ENCODE data around the gene ACOX3. TPM values are rescaled to one million over a fixed set of nuclear protein-coding genes. Genes with fewer than 3 reads are reported as not detected.

The ACOX3 gene
- polyA plus RNA-seq, 3 donors = 15.9 to 20.6 (median 17.8) TPM

DNA sequence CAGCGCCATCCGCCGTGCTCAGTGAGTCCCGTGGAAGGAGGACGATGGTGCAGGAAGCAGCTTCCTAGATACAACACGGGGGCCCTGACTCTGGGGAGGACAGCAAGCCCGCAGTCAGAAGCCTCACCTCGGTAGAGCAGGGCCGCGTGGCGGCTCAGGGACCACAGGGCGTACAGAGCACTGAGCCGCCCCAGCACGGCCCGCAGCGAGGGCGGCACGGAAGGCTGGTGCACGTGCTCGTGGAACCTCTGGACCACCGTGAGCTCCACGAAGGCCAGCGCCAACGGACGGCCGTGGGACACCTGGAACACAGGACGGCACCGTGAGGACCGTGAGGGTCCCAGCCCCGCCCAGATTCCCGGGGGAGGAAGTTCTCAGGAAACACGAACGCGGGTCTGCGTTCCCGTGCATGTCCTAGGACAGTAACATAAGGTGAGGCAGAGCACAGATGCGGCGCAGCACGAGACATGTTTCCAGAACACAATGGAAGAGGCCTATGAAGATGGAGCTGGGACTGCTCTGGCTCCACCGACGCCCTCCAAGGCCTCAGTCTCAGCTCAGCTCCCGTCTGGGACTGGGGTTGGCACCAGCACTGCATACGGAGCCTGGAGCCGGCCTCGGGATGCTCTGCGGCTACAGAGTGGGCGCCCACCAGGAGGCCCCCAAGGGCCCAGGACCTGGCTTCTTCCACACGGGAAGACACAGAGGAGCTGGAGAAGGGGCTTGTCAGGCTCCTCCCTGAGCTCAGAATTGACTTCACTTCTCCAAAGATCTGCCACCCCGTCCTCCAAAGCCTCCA lies 65.5 kb downstream of the ACOX3 start:
- no peak for DNase-seq

GRCh38 chr4:8373973-8374545 lies 66.5 kb downstream of the ACOX3 start:
- no peak for DNase-seq

GRCh38 chr4:8373270-8373972 lies 67.1 kb downstream of the ACOX3 start:
- no peak for DNase-seq

DNA sequence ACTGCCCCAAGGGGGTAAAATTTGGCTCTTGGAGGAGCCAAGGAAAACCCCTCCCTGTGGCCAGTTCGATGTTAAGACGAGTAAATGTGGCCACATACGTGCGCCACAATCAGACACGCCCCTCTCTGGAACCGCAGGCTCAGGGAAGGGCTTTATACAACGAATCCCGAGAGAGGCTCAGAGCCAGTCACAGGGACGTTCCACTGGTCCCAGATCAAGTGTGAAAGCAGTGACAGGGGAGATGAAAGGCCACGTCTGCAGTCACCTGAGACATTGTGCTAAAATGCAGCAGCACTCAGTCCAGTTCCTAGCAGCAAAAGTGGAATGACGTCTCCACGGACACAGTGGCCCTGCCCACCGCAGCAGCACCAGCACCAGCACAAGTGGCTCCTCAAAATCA lies 68.0 kb downstream of the ACOX3 start:
- no peak for DNase-seq

DNA sequence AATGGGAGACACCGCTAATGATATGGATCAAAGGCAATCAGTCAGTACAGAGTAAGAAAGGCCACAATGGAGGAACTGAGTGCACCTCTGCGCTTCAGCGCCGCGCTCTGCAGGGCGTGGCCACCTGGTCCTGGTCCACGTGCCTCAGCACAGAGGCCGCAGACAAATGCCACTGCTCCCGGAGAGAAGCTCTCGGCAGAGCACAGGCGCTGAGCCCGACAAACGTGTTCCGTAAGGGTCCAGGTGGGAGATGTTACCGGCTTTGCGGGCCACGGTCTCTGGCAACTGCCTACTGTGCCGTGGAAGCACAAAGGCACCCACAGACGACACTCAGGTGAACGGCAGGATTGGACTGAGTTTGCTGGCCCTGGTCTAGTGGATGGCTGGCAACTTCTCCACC lies 68.9 kb downstream of the ACOX3 start:
- DNase-seq = no peak

DNA sequence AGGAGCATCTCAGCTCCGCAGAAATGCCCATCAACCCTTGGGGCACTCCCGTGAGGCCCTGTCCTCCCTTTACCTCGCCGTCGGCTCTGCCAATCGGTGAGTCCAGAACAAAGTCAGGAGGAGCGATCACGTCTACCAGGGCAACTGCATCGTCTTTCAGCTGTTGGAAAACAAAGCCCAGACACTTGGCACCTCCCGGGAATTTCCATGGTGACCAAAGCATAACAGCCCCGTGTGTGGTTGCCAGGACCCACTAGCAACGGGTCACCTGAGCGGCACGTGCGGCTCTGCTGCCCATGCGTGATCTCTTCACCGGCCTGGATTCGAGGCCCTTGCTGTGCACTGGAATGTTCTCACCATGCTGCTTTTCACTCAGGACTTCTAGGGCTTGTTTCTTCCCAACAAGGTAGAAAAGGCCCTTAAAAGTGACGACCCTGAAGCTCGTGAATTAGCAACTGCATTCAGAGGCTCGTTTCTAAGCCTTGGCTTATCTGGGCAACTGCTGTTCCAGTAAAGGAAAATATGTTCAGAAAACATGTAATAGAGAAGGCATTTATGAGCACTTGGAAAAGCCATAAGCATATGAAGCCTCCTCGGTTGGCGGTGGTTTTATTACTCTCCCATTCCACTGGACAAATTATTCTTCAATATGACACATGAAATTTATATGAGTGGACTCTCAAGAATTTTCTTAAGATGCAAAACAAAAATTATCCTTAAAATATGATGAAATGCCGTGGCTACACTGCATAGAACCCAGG lies 69.5 kb downstream of the ACOX3 start:
- peak; percentile 79 for DNase-seq

GRCh38 chr4:8370106-8370787 lies 70.3 kb downstream of the ACOX3 start:
- DNase-seq = no peak

DNA sequence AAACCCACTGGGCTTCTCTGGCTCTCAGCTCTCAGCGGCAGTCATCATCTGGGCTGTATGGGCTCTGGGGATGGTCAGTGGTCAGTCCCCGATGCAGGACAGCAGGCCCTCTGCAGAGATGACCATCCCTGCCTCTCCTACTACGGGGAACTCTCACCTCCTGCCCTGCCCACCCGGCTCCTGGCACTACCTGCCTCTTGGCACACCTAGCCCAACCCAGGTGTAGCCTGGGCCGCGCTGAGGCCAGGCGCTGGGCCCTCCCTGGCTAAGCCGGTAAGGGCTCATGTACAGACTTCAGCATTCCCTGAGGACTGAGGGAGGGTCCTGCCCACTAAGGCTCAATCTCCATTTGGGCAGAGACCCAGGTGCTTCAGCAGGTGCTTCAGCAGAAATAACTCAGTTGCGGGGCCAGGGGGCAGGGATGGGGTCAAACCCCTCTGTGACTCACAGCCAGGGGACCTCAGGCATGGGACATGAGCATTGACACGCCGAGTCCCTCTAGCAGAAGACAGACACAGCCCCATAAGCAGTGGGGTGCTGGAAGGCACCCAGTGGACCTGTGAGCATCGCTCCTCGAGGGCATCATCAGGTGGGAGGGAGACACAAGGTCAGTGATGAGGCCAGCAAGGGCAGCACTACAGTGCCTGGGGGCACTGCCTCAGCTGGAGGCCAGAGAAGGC lies 71.0 kb downstream of the ACOX3 start:
- DNase-seq = no peak

DNA sequence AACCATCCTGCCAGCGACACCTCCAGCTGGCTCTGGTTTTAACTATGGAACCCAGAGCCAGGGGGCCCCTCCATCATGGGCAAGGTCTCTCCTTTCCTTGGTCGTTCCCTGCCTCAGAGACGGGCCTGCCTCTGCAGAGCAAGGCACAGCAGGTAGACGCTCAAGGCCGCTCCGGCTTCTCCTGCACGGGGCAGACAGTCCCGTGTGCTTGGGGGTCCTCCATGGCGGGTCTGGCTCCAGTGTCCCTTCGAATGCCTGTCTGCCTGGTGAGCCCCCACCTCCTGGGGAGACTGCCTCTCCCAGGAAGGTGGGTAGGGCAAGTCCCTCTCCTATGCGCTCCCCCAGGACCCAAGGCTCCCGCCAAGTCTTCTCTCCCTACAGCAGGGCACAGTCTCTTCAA lies 71.5 kb downstream of the ACOX3 start:
- DNase-seq = no peak

- no peak for DNase-seq
These were observed 72.5 kb downstream of the ACOX3 start for GRCh38 chr4:8368061-8368481.

GRCh38 chr4:8366601-8367000 lies 73.9 kb downstream of the ACOX3 start:
- no peak for DNase-seq

DNA sequence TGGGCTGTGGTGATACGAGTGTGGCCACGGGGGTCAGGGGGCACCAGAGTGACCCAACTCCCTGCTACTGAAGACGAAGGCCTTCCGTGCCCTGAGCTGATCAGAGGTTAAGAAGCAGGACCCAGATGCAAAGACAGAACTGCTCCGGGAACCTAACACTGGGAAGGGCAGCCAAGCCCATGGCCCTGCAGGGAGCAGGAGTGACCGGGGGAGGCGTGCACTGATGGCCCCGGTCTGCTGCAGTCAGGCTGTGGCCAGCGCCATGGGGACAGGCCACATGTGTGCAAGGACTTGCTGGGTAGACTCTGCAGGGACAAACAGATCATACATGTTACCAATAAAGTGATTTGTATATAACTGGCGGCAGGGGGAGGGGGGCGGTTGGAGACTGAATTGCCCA lies 74.6 kb downstream of the ACOX3 start:
- DNase-seq = no peak

DNA sequence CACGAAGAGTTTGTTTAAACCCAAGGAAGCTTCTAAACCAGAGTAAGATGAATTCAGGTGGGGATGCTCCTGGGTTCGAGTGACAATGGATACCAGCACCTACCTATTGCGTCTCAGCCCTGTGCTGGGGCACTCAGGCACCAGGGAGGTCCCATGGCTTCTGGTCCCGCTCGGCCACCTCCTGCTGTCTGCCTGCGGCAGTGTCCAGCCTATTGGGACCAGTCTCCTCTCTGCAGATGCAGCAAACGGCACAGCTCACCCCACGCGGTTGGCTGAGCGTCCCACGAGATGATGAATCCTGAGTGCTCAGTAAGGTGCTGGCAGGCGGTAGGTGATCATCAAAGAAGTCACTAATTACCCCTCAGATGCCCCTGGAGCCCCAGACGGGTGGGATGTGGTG lies 75.2 kb downstream of the ACOX3 start:
- DNase-seq = no peak

DNA sequence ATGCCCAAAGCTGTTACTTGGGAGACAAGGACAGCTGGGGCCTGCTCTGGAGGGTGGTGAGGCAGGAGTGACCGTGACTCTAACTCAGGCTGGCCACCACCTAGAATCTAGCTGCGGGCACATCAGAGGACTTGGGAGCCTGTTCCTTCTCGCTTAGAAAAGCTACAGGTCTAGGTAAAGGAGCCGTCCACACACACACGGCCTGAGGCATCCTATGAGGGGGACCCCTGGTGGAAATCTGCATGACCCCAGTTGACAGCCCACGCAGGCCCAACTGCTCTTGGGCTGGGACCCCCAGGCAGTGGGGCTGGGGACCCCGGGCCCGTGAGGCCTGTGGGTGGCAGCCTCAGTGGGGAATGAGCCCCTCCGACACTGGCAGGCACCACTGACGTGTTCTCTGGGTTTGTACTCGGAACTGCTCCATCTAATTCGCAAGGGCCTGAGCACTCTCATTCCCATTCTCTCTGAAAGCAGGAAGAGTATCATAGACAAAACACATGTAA lies 75.6 kb downstream of the ACOX3 start:
- DNase-seq = no peak

DNA sequence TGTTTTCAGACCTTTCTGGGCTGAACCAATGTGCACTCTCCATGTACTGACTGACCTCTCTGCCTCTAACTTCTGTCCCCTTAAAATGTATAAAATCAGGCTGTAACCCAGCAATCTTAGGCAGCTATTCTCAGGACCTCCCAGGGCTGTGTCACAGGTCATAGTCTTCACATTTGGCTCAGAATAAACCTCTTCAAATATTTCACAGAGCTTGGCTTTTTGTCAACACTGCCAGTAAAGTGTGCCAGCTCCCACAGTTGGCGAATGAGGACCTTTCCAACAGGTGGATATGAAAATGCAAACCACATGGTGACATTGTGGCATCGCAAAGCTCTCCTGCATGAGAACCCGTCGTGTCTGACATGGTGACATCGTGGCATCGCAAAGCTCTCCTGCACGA lies 76.4 kb downstream of the ACOX3 start:
- DNase-seq = no peak

DNA sequence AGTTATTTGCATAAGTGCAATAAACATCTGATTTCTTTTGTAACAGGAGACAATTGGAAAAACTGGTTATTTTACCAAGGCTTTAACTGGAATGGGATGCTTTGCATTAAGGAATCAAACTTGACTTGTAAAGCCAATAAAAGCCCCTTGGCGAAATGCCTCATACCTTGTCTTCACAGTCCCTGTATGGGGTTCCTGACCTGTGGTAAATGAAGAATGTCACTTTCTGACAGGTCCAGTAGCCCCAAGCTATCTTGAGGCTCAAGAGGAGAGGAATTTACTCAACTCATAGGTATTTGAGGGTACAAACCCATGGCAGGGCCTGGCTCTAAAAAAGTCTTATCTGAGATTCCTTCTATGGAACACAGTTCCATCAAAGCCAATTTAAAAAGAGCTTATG lies 78.0 kb downstream of the ACOX3 start:
- no peak for DNase-seq

DNA sequence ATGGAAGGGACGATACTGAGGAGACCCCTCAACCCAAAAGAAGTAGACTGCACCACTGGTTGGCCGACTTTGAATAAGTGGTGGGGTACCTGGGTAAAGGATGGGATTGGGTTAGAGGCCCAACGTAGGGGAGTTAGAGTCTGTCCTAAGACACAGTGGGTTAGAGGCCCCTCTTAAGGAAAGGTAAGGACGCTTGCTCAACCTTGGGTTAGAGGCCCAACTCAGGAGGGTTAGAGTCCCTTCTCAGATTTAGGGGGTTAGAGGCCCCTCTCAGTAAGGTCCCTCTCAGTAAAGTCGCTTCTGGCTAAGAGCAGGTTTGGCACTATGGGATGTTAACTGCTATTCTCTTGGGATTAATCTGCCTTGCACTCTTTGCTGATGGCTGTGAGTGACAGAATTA lies 81.3 kb downstream of the ACOX3 start:
- DNase-seq = no peak

DNA sequence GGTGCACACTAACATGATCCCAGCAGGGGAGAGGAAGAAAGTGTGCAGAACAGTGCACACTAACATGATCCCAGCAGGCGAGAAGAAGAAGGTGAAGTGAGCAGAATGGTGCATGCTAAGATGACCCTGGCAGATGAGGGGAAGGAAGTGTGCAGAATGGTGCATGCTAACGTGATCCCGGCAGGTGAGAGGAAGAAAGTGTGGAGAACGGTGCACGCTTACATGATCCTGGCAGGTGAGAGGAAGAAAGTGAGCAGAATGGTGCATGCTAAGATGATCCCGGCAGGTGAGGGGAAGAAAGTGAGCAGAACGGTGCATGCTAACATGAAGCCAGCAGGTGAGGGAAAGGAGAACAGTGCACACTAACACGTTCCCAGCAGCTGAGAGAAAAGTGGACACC lies 83.7 kb downstream of the ACOX3 start:
- no peak for DNase-seq

DNA sequence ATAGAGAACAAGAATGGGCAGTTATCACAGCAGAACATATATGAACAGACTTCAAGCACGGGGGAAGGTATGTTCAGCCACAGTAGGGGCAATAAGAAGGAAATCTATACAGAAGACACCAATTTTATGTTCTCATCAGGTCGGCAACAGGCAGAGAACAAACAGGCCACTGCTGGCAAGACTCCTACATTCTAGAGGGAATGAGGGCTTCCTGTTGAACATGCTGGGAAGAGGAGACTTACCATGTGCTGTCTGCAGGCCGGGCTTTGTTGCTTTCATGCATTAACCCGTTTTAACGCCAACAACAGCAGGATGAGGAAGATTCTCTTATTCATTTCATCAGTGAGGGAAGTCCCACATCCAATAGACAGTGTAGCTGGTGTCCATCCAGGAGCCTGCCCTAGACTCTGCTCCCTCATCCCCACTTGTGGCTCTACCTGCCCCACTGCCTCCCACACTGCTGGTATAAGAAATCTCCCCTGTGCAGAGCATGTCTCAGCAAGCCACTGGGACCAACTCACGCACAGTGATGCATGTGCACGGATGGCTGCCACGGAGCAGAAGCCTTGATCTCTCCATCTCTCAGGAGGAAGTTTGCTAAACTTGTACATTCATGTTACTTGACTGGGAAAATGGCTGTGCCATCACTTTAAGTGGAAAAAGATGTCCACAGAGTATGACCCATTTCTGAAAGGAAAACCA lies 84.5 kb downstream of the ACOX3 start:
- no peak for DNase-seq

- DNase-seq = no peak
These were observed 85.2 kb downstream of the ACOX3 start for GRCh38 chr4:8355306-8355705.

Measured in renal pelvis (tissue), 4 donors.